AG10803 (cell line): ENCODE data around the gene ALOX5.

ENCODE experiments used
- DNase-seq: peaks from one replicate; pipeline ENCODE4 v3.0.0; 2010; ENCODE audit warnings: low read depth
- H3K4me3 ChIP-seq: 2 replicates; pipeline ENCODE4 v1.5.1; 2011; ENCODE audit warnings: mild to moderate bottlenecking, low read length, control low read depth
- CTCF ChIP-seq: conservative IDR thresholded peaks from 2 replicates; pipeline ENCODE4 v1.5.1; 2011; ENCODE audit warnings: mild to moderate bottlenecking, low read length, control low read depth, inconsistent platforms

ALOX5 gene

GRCh38 chr10:45377321-45377720 lies 3.3 kb downstream of the ALOX5 start:
- TF ChIP-seq CTCF, result no peak
- H3K4me3 ChIP-seq, result no peak overlapping the region
- no peak for DNase-seq

- no peak for TF ChIP-seq CTCF
- H3K4me3 ChIP-seq, result no peak overlapping the region
- DNase-seq, result no peak
Measured at GRCh38 chr10:45377858-45378257, 3.8 kb downstream of the ALOX5 start.

DNA sequence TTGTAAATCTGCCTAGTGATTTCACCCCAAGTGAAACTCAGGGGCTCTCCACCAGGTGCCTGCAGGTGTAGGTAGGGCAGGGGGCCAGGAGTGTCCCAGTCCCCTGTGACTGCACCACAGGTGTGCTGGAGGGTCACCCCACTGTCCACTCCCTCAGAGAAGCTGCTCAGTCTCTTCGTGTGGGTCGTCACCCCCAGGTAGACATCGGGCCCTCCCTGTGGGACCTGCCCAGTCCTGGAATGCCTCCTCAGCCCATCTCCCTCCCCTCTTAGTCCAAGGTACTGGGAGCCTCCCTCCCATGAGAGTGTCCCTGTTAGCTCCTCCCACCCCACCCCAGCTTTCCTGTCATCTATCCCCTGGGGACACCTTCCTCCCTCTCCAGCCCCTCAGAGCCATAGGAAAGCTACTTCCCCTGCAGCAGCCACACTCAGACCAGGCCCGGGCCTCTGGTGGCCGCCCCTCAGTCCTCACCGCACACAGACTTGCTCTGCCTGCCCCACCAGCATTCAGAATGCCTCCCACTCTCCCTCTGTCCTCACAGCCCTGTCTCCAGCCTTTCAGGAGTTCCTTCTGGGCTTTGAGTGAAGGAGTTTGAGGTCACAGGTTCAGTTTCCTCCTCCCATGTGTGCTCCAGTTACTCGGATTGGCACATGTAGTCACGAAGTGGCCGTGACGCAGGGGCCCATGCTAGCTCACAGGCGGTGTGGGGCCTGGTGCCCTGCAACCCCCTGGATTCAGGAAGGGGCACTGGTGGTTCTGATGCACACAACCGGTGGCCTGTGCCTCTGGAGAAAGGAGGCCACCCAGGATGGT lies 5.1 kb downstream of the ALOX5 start:
- DNase-seq, result no peak
- H3K4me3 ChIP-seq, result no peak overlapping the region
- no peak for TF ChIP-seq CTCF

DNA sequence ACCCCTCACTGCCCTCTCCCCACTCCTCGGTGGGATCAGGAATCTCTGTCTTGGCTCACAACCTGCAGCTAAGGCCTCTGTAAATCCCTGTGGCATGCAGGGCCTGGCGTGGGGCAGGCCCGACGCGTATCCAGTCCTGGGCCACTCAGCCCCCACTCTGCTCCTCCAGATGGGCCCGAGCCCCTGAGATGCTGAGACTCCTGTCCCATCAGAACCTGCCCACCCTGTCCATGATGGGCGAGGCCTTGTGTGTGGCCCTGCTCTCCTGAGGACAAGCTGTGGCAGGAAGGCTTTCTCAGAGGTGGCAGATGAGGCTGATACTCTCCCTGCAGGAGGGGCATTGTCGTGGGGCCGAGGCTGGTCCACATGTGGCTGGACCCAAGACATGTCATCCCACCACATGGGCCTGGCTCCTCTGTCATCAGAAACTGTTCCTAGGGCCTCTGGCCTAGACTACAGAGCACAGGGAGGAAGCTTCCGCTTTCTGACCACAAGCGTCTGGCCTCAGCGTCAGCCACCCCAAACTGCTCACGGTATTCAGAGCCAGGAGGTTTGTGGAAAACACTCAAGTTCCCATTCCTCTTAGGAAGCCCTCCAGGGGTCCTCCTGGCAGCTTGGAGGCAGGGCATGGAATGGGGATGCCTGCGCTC lies 6.0 kb downstream of the ALOX5 start:
- no peak for DNase-seq
- no peak overlapping the region for H3K4me3 ChIP-seq
- TF ChIP-seq CTCF, result no peak

DNA sequence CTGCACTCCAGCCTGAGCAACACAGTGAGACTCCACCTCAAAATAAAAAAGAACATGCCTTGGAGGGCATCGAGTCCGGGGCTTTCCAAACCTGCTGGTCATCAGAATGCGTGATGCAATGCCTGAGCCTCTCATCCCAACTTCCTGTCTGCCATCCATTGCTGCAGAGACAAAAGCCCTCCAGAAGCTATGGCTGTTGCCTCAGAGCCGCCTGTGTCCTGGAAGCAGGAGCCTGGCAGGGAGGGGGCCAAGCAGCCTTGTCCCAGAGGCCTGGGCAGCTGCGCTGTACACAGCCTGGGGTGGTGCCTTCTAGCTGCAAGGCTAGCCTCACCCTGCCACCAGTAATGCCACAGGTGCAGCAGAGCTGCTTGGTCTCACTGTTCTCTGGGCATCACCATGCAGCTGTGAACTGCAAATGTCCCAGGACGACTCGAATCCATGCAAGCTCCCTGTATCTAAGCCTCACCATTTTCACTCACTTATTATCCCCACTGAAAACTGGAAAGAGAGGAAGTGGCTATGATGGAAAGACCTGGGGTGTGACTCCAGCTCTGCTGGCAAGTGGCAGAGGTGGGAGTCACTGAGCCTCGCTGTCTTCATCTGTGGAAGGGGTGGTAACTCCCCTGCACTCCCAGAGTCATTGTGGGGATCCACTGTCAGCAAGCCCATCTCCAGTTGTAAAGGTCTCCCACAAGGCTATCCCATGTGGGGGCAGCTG lies 7.0 kb downstream of the ALOX5 start:
- no peak overlapping the region for H3K4me3 ChIP-seq
- no peak for DNase-seq
- no peak for TF ChIP-seq CTCF

- no peak for DNase-seq
- TF ChIP-seq CTCF, result no peak
- H3K4me3 ChIP-seq, result no peak overlapping the region
Measured at GRCh38 chr10:45382591-45382990, 8.6 kb downstream of the ALOX5 start.
